Nucleus accumbens (tissue), 56 donors: ENCODE measurements around the gene SMAD1.

Source experiments
- DNase-seq, 56 donors: peaks; one replicate each; lab custom pipeline; 2025; lab: John Stamatoyannopoulos, UW

The SMAD1 gene

DNA sequence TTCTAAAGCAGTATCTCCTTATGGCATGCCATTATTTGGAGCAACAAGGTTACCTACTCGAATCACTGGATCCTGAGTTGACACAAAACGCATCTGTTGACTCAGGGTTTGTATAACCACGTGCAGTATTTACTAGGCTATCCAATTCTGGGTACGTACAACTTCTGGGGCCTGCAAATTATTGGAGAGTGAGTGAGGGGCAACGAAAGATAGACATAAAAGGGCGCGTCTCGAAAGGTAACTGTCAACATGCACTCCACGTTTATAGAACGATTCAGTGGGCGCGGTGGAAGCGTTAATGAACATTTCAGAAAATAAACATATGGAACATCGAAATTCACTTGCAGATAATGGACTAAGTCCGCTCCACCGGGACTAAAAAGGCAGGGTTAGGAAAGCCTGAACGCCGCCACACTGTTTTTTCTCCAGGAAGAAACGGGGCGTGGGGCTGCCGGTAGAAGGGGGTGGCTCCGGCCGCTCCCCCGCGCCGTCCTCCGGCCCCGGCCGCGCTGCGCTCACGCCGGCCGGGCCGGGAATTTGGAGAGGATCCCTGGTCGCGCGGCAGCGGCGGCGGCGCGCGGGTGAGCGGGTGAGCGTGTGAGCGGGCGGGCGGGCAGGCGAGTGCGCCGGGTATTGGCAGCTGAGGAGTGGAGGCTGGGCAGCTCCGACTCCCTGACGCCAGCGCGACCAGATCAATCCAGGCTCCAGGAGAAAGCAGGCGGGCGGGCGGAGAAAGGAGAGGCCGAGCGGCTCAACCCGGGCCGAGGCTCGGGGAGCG, at the start of gene SMAD1:
TSS of gene SMAD1 (plus strand) at position 690 of the 778 bp plus-strand sequence. CDS start 32,761 bp downstream, outside the sequence.
- peak in 55 of 56 donors; percentile 32 to 89 (median 75) for DNase-seq

DNA sequence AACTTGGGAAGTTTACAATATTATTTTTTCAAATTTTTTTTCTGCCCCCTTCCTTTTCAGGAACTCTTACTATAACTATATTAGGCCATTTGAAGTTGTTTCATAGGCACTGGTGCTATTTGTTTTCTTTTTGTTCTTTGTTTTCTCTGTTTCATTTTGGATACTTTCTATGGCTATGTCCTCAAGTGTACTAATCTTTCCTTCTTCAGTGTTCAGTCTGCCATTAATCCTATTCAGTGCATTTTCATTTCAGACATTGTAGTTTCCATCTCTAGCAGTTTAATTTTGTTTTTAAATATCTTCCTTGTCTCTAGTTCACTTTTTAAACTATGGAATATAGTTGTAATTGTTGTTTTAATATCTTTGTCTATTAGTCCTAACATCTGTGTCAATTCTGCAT, 48.0 kb upstream of the SMAD1 start:
- no peak for DNase-seq

- no peak for DNase-seq
Measured at GRCh38 chr4:145435646-145436045, 46.0 kb upstream of the SMAD1 start.

GRCh38 chr4:145436114-145436513, 45.5 kb upstream of the SMAD1 start:
- DNase-seq = no peak

DNA sequence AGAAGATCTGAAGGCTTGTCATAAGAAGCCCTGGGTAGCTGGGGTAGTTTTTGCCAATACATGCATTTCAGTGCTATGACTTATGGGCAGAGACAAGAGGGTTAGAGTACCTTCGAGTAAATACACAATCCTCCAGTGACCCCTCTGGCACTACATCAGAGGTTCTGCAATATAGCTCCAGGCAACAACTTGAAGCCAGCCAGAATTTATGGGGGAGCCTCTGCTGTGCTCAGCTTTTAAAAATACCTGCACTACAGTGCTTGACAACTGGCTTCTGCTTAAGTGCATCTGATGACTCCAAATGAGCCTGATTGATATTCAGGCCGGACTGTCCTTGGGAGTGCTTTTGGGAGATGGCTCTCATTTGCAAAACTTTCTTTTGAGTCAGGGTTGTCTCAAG, 44.9 kb upstream of the SMAD1 start:
- DNase-seq = no peak

- no peak for DNase-seq
Measured at GRCh38 chr4:145437466-145437865, 44.2 kb upstream of the SMAD1 start.

GRCh38 chr4:145438298-145438697, 43.4 kb upstream of the SMAD1 start:
- DNase-seq = no peak

DNA sequence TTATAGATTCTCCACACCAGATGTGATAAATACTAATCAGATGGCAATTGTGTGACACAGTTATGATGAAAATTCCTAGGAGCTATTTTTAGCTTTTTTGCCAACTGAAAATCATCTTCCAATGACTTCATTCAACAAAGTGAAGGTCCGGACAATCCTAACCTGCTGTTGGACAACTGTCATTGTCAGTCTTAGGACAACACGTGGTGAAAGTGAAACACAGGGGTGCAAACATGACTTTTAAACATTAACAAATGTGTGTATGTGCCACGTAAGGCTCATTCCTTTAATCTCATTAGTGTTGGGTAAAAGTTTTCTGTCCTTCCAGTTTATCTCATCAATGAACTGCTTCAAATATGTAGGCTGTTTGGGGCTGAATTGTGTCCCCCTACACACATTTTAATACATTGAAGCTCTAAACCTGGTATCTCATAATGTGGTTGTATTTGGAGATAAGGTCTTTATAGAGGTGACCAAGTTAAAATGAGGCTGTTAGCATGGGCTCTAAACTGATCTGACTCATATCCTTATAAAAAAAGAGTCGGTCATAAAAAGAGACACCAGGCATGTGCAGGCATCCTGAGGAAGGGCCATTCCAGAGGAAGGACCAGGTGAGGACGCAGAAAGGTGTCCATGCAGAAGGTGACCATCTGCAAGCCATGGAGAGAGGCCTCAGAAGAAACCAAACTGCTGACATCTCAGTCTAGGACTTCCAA, 41.2 kb upstream of the SMAD1 start:
- DNase-seq = no peak

- DNase-seq = no peak
Measured at GRCh38 chr4:145446184-145446583, 35.5 kb upstream of the SMAD1 start.

DNA sequence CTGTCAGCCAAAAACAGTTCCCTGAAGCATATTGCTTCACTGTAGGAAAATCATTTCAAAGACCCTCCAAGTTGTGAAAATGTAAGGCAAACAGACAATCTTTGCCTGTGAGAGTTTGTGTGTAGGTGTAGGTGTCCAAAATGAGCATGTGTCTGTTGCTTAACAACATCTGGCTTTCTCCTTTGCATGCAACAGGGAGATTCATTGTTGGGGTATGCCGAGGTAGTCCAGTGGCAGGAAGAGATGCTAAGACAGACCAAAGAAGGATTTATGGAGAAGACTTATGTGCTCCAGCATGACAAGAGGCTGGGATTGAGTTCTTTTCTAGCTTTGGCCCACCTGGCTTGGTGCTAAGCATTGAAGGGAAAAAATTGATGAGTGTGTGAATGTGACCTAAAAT, 29.8 kb upstream of the SMAD1 start:
- no peak for DNase-seq

DNA sequence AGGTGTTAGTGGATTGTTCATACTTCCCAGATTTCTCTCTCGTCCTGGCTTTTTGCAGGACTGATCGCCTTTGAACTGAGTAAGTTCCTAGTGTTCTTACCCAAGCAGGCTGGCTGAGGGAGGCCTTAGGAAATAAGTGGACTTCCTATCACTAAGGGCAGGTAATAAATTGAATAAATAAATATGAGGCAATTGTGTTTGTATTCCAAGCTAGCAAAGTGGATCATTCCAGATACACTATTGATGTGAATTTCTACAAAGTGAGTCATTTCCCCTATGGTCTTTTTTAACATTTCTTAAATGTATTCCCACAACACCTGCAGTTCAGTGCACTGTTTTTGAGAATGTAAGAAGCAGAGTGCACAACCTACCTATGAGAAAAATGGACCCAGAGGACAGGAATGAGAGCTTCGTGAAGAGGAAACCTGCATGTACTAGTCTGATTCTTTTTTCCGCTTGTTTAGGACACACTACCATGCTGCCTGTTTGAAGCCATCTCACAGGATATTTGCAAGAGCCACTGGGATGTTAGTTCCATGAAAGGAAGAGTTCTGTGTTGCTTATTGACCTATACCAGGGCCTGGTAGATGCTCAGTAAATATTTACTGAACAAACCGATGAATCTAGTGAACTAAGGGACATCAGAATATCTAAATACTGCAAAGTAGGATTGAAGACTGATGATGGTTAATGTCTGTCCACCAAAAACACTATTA, 29.0 kb upstream of the SMAD1 start:
- DNase-seq = no peak

DNA sequence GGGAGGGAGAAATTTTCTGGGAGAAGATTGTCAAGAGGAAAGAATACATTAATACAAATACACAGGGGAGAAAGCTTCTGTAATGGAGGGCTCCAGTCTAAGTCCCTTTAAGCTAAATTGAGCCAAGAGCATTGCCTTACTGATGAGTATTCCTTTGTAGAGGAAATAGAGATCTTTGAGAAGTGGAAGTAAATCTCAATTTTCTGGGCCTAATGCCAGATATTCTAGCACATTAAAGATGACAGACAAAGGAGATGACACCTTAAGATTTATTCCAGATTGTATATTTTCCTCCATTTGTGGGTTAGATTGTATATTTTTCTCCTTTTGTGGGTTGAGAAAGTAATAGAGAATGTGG, 28.5 kb upstream of the SMAD1 start:
- no peak for DNase-seq

DNA sequence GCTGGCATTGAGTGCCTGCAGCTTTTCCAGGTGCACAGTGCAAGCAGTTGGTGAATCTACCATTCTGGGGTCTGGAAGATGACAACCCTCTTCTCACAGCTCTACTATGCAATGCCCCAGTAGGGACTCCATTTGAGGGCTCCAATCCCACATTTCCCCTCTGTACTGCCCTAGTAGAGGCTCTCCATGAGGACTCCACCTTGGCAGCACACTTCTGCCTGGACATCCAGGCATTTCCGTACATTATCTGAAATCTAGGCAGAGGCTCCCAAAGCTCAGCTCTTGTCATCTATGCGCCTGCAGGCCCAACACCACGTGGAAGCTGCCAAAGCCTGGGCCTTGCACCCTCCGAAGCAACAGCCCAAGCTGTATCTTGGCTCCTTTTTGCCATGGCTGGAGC, 8.4 kb upstream of the SMAD1 start:
- DNase-seq = no peak

- DNase-seq = no peak
Measured at GRCh38 chr4:145480257-145480656, 1.4 kb upstream of the SMAD1 start.

DNA sequence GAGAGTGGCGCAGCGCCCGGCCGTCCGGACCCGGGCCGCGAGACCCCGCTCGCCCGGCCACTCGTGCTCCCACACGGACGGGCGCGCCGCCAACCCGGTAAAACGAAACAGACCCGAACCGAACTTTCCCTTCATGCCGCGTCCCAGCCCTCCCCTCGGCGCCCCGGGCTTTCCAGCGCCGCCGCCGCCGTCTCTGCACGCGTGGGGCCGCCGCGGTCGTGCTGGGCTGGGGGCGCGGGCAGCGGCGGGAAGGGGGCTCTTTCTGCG, 222 bp downstream of the SMAD1 start:
- peak in 1 of 56 donors; percentile 77 for DNase-seq

DNA sequence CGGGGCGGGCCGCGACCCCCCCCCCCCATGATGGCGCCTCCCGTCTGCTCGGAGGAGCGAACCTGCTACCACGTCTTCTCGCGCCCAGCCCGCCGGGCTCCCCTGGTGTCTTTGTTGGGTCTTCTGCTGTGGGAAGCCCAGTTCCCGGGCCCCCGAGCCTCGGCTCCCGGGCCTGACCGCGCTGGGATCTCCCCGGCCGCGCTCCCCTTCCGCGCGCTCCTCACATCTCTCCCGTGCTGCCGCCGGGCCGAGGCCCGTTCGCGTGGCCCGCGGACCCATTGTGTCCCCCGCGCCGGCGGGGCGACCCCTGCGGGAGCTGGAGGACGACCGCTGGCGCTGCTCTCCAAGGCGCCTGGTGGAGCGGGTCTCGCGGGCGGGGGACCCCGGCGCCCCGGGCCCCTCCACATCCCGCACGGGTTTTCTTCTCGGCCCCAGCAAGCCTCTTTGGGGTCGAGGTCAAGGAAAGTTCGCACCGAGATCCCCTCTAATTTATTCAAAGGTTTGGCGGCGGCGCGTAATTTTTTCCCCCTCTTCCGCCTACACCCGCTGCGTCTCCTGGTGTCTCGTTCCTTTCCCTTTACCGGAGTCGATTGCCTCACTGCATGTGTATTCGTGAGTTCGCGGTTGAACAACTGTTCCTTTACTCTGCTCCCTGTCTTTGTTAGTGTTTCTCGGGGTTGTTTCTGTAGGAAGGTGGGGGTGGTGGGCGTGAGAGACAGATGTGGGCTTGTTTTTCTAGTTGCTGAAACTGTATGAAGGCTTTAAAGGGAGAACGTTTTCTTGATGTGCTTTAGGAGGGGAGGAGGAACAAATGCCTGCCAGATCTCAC, 770 bp downstream of the SMAD1 start:
- peak in 53 of 56 donors; percentile 4 to 77 (median 52) for DNase-seq

- DNase-seq = peak in 1 of 56 donors; percentile 2
Measured at GRCh38 chr4:145483514-145483913, 1.9 kb downstream of the SMAD1 start.

- DNase-seq = no peak
Measured at GRCh38 chr4:145484225-145484846, 2.7 kb downstream of the SMAD1 start.

DNA sequence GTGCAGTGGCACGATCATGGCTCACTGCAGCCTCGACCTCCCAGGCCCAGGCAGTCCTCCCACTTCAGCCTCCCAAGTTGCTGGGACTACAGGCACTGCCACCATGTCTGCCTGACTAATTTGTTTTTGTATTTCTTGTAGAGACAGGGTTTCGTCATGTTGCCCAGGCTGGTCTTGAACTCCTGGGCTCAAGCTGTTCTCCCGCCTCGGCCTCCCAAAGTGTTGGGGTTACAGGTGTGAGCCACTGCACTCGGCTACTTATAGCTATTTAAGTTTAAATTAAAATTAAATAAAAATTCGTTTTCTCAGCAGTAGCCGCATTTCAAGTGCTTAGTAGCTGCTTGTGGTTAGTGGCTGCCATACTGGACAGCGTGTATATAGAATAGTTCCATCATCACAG, 3.5 kb downstream of the SMAD1 start:
- no peak for DNase-seq

- no peak for DNase-seq
Measured at GRCh38 chr4:145486603-145487002, 5.0 kb downstream of the SMAD1 start.
